ENCODE results near the gene METTL23. TPM values are rescaled to one million over a fixed set of nuclear protein-coding genes. Genes with fewer than 3 reads are reported as not detected.
A peak's percentile ranks its signal among the peaks of the same experiment; 100 is the strongest.
"Not testable (repeated sequence)": the region's sequence is repeated elsewhere in the genome, so short reads cannot be mapped to it uniquely, and the experiment has no call there.

Gene METTL23
- total RNA-seq, 1 donor from 2014 or later, result 24.3 TPM

DNA sequence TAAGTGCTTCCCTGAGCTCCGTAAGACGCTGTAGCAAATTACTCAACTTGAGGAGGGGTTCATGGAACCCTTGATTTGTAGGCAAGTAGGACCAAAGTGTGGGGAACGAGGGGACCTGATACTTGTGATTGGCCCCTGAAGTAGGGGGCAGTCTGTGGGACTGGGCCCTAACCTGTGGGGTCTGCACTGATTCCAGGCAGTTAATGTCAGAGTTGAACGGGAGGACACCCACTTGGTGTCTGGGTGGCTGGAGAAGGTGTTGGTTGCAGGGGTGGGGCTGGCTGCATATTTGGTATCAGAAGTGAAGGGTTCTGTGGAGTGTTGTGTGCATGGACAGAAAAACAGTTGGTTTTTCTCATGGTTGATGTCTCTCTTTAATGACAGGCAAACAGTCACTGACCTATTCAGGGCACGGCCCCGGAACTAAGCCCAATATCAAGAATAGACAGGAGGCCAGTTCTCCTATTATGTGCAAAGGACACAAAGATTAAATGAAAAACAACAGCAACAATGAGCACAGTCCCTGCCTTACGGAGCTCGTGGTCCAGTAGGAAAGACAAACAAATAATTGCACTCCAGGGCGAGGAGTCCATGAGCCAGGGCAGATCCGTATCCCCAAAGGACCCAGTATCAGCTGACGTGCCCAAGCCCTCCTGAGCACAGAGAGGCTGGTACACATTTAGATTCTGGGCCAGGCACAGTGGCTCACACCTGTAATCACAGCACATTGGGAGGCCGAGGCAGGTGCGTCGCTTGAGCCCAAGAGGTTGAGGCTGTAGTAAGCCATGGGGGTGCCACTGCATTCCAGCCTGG, 35.1 kb upstream of the METTL23 start:
- peaks cover 4% of the 10 kb centered on the region for H3K27me3 Mint-ChIP-seq (ENCODE audit: unreplicated experiment)
- TF ChIP-seq CTCF (IDR thresholded peaks at IDR 0.05; ENCODE audit: partially characterized antibody, unreplicated experiment), result no peak
- no peak for DNase-seq
- peaks cover 34% of the 10 kb centered on the region for H3K4me1 Mint-ChIP-seq (ENCODE audit: low read depth, unreplicated experiment)
- H3K27ac Mint-ChIP-seq (ENCODE audit: unreplicated experiment), result peak overlapping the region; percentile 62
- no peaks in the 10 kb centered on the region for H3K36me3 Mint-ChIP-seq (ENCODE audit: unreplicated experiment)
- peak overlapping the region; percentile 49 for H3K4me3 Mint-ChIP-seq (ENCODE audit: unreplicated experiment)
- peaks cover 10% of the 10 kb centered on the region for H3K9me3 Mint-ChIP-seq (ENCODE audit: unreplicated experiment)

GRCh38 chr17:76695059-76695831, 31.4 kb upstream of the METTL23 start:
- Mint-ChIP-seq H3K4me3 (ENCODE audit: unreplicated experiment) (peak overlapping the region; percentile 52), H3K4me1 (ENCODE audit: low read depth, unreplicated experiment) (peaks cover 34% of the 10 kb centered on the region), H3K27ac (ENCODE audit: unreplicated experiment) (peak overlapping the region; percentile 90), H3K36me3 (ENCODE audit: unreplicated experiment) (no peaks in the 10 kb centered on the region), H3K9me3 (ENCODE audit: unreplicated experiment) (peaks cover 16% of the 10 kb centered on the region), H3K27me3 (ENCODE audit: unreplicated experiment) (peaks cover 6% of the 10 kb centered on the region)
- TF ChIP-seq CTCF (IDR thresholded peaks at IDR 0.05; ENCODE audit: partially characterized antibody, unreplicated experiment), result no peak
- no peak for DNase-seq

GRCh38 chr17:76696763-76697701, 29.6 kb upstream of the METTL23 start:
- peak overlapping the region; percentile 98 for H3K27ac Mint-ChIP-seq (ENCODE audit: unreplicated experiment)
- peak overlapping the region; percentile 86 for H3K4me3 Mint-ChIP-seq (ENCODE audit: unreplicated experiment)
- peaks cover 20% of the 10 kb centered on the region for H3K9me3 Mint-ChIP-seq (ENCODE audit: unreplicated experiment)
- DNase-seq, result peak; percentile 40
- no peak for TF ChIP-seq CTCF (IDR thresholded peaks at IDR 0.05; ENCODE audit: partially characterized antibody, unreplicated experiment)
- peaks cover 6% of the 10 kb centered on the region for H3K27me3 Mint-ChIP-seq (ENCODE audit: unreplicated experiment)
- H3K36me3 Mint-ChIP-seq (ENCODE audit: unreplicated experiment), result no peaks in the 10 kb centered on the region
- peaks cover 43% of the 10 kb centered on the region for H3K4me1 Mint-ChIP-seq (ENCODE audit: low read depth, unreplicated experiment)

DNA sequence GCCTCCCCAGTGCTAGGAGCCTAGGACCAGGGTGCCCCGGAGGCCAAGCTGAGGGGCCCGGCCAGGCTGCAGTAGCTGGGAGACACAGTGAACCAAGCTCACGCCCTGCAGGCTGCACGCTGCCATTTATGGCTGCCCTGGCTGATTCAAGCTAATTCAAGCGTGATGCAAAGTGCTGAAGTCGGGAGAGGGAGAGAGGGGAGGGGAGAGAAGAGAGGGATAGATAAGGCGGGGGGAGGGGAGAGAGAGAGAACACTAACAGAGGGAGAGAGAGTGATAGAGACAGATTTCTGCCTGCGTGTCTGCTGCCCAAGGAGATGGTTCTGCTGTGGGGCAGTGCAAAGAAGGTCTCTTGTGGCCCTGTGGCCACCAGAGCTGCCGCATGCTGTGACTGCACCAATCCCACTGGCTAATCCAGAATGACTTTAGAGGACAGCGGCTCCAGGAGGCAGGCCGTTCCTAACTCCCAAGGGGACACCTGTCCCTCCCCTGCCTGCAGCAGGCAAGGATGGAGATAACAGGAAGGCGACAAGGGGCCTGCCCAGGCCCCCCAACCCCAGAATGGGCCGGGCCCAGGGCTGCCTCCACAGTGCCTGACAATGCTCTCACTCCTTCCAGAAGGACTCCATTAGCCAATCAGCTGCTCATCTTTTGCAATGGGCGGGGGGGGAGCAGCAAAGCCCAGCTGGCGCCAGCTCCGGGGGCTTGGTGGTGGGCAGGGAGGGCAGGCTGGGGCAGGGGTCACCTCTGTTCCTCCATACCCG, 28.8 kb upstream of the METTL23 start:
- Mint-ChIP-seq H3K27me3 (ENCODE audit: unreplicated experiment) (peaks cover 6% of the 10 kb centered on the region), H3K4me3 (ENCODE audit: unreplicated experiment) (peak overlapping the region; percentile 86), H3K27ac (ENCODE audit: unreplicated experiment) (peak overlapping the region; percentile 98), H3K36me3 (ENCODE audit: unreplicated experiment) (no peaks in the 10 kb centered on the region), H3K9me3 (ENCODE audit: unreplicated experiment) (peaks cover 20% of the 10 kb centered on the region), H3K4me1 (ENCODE audit: low read depth, unreplicated experiment) (peaks cover 44% of the 10 kb centered on the region)
- DNase-seq, result peak; percentile 65
- no peak for TF ChIP-seq CTCF (IDR thresholded peaks at IDR 0.05; ENCODE audit: partially characterized antibody, unreplicated experiment)

DNA sequence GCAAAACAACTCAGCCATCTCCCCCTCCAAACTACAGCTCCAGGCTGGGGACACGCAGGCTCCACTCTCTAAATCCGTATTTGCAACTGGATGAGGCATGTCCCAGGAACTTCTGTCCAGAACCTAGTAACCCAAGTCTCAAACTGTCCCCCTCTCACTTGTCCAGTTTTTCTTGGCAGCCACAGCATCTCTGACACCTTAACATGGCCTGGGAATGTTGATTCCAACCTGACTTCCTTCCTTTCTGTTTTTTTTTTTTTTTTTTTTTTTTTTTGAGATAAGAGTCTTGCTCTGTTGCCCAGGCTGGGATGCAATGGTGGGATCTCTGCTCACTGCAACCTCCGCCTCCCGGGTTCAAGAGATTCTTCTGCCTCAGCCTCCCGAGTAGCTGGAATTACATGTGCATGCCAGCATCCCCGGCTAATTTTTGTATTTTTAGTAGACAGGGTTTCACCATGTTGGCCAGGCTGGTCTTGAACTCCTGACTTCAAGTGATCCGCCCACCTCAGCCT, 28.1 kb upstream of the METTL23 start:
- Mint-ChIP-seq H3K27ac (ENCODE audit: unreplicated experiment) (peak overlapping the region; percentile 98), H3K4me1 (ENCODE audit: low read depth, unreplicated experiment) (peaks cover 47% of the 10 kb centered on the region), H3K9me3 (ENCODE audit: unreplicated experiment) (peaks cover 20% of the 10 kb centered on the region), H3K4me3 (ENCODE audit: unreplicated experiment) (peak overlapping the region; percentile 86)
- DNase-seq; H3K36me3 Mint-ChIP-seq (ENCODE audit: unreplicated experiment); H3K27me3 Mint-ChIP-seq (ENCODE audit: unreplicated experiment): not testable (repeated sequence)
